Right kidney (tissue), 1 donor: Measurements from ENCODE around the gene KCNQ1.
"Not testable (repeated sequence)": the region's sequence is repeated elsewhere in the genome, so short reads cannot be mapped to it uniquely, and the experiment has no call there.

ENCODE experiments used
- DNase-seq: peaks from one replicate; pipeline ENCODE4 v3.0.0-alpha.2; 2016

The KCNQ1 gene

GRCh38 chr11:2473361-2474058 lies 28.7 kb downstream of the KCNQ1 start:
- no peak for DNase-seq

GRCh38 chr11:2474059-2474901 lies 29.5 kb downstream of the KCNQ1 start:
- DNase-seq = no peak

- DNase-seq = no peak
Measured at GRCh38 chr11:2475136-2475918, 30.5 kb downstream of the KCNQ1 start.

GRCh38 chr11:2477254-2477653 lies 32.4 kb downstream of the KCNQ1 start:
- DNase-seq = no peak

GRCh38 chr11:2477936-2478335 lies 33.1 kb downstream of the KCNQ1 start:
- no peak for DNase-seq

GRCh38 chr11:2480067-2480873 lies 35.5 kb downstream of the KCNQ1 start:
- DNase-seq = not testable (repeated sequence)

GRCh38 chr11:2480874-2481220 lies 36.0 kb downstream of the KCNQ1 start:
- DNase-seq = no peak

- no peak for DNase-seq
Measured at GRCh38 chr11:2481253-2481652, 36.4 kb downstream of the KCNQ1 start.

GRCh38 chr11:2482204-2482603 lies 37.4 kb downstream of the KCNQ1 start:
- DNase-seq = no peak

- DNase-seq = no peak
Measured at GRCh38 chr11:2482745-2483144, 37.9 kb downstream of the KCNQ1 start.

- no peak for DNase-seq
Measured at GRCh38 chr11:2483426-2483825, 38.6 kb downstream of the KCNQ1 start.

GRCh38 chr11:2484576-2485125 lies 39.8 kb downstream of the KCNQ1 start:
- DNase-seq = no peak

GRCh38 chr11:2488004-2488403 lies 43.2 kb downstream of the KCNQ1 start:
- DNase-seq = no peak

- no peak for DNase-seq
Measured at GRCh38 chr11:2489083-2489482, 44.3 kb downstream of the KCNQ1 start.

- not testable (repeated sequence) for DNase-seq
Measured at GRCh38 chr11:2497951-2498350, 53.1 kb downstream of the KCNQ1 start.

- no peak for DNase-seq
Measured at GRCh38 chr11:2498750-2499149, 53.9 kb downstream of the KCNQ1 start.

GRCh38 chr11:2507212-2507901 lies 62.5 kb downstream of the KCNQ1 start:
- DNase-seq = no peak

GRCh38 chr11:2507945-2508749 lies 63.3 kb downstream of the KCNQ1 start:
- no peak for DNase-seq

GRCh38 chr11:2508793-2509192 lies 64.0 kb downstream of the KCNQ1 start:
- no peak for DNase-seq

- no peak for DNase-seq
Measured at GRCh38 chr11:2509481-2510001, 64.7 kb downstream of the KCNQ1 start.
